Astrocyte of the cerebellum (primary cell): Measurements from ENCODE around the gene SRGAP3.

Experiments used
- DNase-seq: peaks from one replicate; pipeline ENCODE4 v3.0.0-alpha.2; 2011; ENCODE audit warnings: low read depth
- H3K4me3 ChIP-seq: 2 replicates; pipeline ENCODE4 v1.5.1; 2011; ENCODE audit warnings: mild to moderate bottlenecking, low read depth, low read length, moderate library complexity
- CTCF ChIP-seq: IDR thresholded peaks from 2 replicates; pipeline ENCODE4 v1.5.1; 2012; ENCODE audit warnings: low read length, low read depth, moderate library complexity, mild to moderate bottlenecking; ENCODE audit errors: missing control alignments
- in situ Hi-C: cut with HindIII; loops from 2 replicates; pipeline ENCODE4 v1.10.0; 2017; ENCODE audit warnings: low sequenced_read_pairs

SRGAP3 gene

DNA sequence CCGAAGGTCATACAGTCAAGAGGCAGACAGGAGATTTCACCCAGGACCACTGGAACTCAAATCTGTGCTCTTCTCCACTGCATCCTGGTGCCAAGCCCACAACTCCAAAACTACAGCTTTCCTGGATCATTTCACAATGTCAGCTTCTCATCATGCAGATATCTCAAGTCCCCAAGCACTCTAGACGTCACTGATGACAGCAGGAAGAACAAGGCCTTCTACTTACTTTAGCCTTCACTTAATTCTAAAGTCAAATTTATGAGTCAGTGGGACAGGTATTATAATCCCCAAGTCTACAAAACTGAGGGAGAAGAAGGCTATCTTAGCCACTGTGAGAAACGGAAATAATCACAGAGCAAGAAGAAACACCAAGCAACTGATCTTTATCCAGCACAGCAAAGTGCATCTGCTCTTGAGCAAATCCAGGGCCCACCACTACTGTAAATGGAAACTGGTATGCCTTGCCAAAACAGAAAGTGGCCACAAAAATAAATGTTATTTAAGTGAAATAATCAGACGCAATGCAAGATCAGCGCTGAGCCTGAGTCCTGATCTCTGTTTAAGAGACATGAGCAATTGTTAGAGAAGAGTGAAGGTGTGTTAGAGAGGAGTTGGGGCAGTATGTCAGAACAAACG lies 287.1 kb downstream of the SRGAP3 start:
- DNase-seq = no peak
- no peak for TF ChIP-seq CTCF
- H3K4me3 ChIP-seq = peak overlapping the region; percentile 83
- in situ Hi-C loops = no loop called here

GRCh38 chr3:8959668-8960067 lies 289.8 kb downstream of the SRGAP3 start:
- in situ Hi-C loops = no loop called here
- H3K4me3 ChIP-seq = no peak overlapping the region
- TF ChIP-seq CTCF = no peak
- no peak for DNase-seq

GRCh38 chr3:8954938-8955763 lies 294.3 kb downstream of the SRGAP3 start:
- no peak for TF ChIP-seq CTCF
- DNase-seq = peak; percentile 33
- in situ Hi-C loops = no loop called here
- H3K4me3 ChIP-seq = no peak overlapping the region

DNA sequence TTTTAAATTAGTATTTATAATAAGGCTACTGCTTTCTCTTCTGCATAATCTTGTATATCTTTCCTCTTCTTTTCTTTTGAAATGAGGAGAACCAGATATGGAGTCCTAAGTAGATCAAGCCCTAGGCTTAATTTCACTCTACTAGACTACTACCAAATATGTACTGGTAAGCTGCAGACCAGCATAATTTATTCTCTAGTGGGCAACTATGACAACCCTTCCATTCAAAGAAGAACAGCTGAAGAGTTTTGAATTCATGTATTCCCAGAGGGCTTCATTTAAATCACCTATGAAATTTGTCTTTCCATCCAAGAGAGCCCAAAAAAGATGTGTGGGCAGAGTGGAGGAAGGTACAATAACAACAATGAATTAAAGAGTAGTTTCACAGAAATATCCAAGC lies 296.1 kb downstream of the SRGAP3 start:
- TF ChIP-seq CTCF = no peak
- no peak overlapping the region for H3K4me3 ChIP-seq
- no peak for DNase-seq
- in situ Hi-C loops = no loop called here

DNA sequence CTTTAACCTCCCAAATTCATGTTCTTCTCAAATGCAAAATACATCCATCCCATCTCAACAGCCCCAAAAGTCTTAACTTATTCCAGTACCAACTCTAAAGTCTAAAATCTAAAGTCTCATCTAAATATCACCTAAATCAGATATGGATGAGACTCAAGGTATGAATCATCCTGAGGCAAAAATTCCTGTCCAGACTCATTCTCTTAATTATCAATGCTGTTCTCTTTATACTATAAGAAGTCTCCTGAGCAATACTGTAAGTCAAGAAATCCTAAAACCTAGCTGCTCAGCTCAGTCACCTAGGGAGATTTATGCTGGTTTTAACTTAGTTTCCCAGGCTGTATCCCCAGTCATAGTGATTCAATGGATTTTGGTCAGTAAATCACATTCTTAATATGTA lies 297.3 kb downstream of the SRGAP3 start:
- in situ Hi-C loops = no loop called here

DNA sequence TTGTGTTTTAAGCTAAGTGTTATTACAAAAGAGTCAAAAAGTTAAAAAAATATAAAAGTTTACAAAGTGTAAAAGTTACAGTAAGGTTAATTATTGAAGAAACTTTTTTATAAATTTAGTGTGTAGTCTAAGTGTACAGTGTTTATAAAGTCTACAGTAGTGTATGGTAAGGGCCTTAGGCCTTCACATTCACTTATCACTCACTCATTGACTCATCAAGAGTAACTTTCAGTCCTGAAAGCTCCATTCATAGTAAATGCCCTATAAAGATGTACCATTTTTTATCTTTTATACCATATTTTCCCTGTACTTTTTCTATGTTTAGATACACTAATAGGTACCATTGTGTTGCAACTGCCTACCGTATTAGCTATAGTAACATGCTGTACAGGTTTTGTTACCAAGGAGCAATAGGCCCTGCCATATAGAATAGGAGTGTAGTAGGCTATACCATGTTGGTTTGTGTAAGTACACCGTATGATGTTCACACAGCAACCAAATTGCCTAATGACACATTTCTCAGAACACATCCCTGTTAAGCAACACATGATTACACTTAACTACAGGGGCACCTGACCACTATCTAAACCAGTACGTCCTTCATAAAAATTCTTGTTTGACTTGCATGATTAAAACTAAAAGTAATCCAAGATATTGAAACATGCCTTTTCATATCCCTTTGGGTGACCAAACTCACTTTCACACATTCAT lies 303.4 kb downstream of the SRGAP3 start:
- in situ Hi-C loops = no loop called here
- H3K4me3 ChIP-seq = no peak overlapping the region
- TF ChIP-seq CTCF = no peak
- no peak for DNase-seq

More for the DNA sequence above, 297.3 kb downstream of the SRGAP3 start:
- no peak for TF ChIP-seq CTCF
- no peak overlapping the region for H3K4me3 ChIP-seq
- no peak for DNase-seq
